Activated T-helper 9 cell treated with anti-CD3 and anti-CD28 coated beads, Interleukin-2, amount 50 U/mL, for 16 hours (primary cell): Measurements from ENCODE around the gene WASHC4.
"Not testable (repeated sequence)": the region's sequence is repeated elsewhere in the genome, so short reads cannot be mapped to it uniquely, and the experiment has no call there.

Experiments
- DNase-seq: peaks from one replicate; pipeline ENCODE4 v3.0.0-alpha.2; 2020; ENCODE audit warnings: low read depth

WASHC4 gene

DNA sequence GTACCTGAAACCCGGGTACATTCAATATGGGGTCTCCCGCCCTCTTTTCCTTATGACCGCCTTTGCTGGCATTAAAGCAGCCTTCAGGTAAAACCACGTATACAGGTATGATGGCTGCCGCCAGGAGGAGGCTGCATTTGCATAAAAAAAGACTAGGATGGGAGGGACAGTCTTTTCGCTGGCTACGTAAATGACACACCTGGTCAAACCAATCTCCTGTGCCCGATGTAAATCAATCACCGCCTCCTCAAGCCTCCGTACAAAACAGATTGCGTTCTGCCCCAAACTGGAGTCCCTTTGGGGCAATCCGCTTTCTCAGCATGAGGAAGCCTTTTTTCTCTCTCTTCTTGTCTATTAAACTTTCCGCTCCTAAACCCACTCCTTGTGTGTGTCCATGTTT lies 15.2 kb upstream of the WASHC4 start:
- DNase-seq, result no peak

GRCh38 chr12:105095338-105095737 lies 12.2 kb upstream of the WASHC4 start:
- not testable (repeated sequence) for DNase-seq

DNA sequence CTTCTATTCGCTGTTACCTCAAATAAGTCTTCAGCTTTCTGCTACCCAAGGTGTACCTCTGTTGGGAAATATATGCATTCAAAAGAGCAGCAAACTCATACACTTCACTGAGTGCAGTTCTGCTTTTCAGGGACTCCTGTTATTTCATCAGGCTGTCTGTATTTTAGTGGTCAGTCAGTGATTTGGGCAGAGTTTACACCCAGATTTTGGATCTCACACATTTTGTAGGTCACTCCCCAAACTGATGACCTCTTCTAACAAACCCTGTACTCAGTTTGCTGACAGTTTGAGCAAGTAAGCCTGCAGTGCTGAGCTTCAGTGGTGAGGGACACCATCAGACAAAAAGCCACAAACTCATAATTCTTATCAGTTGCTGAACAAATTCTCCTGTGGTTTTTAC lies 8.2 kb upstream of the WASHC4 start:
- no peak for DNase-seq

DNA sequence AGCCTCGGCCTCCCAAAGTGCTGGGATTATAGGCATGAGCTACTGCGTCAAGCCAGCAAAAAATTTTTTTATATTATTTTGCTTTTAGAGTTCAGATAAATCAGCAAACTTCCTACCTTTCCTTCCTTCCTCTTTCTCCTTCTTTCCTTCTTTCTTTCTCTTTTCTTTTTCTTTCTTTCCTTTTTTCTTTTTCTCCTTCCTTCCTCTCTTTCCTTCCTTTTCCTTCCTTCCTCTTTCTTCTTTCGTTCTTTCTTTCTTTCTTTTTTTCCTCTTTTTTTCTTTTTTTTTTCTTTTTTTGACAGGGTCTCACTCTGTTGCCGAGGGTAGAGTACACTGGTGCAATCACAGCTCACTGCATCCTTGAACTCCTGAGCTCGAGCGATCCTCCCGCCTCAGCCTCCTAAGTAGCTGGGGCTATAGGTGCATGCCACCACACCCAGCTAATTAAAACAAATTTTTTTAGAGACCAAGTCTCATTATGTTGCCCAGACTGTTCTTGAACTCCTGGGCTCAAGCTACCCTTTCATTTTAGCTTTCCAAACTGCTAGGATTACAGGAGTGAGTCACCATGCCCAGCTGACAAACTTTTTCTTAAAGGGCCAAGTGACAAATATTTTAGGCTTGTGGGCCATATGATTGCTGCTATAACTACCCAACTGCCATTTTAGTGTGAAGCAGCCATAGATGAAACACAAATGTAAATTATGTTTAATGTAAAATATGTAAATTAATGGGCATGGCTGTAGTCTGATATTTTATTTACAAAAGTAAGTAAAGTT lies 7.1 kb upstream of the WASHC4 start:
- DNase-seq, result no peak

- no peak for DNase-seq
Observed at GRCh38 chr12:105100998-105101397, 6.5 kb upstream of the WASHC4 start.

GRCh38 chr12:105102673-105103072 lies 4.9 kb upstream of the WASHC4 start:
- no peak for DNase-seq

- DNase-seq, result no peak
Observed at GRCh38 chr12:105104762-105105161, 2.8 kb upstream of the WASHC4 start.

GRCh38 chr12:105106621-105107020 lies 910 bp upstream of the WASHC4 start:
- DNase-seq, result no peak

DNA sequence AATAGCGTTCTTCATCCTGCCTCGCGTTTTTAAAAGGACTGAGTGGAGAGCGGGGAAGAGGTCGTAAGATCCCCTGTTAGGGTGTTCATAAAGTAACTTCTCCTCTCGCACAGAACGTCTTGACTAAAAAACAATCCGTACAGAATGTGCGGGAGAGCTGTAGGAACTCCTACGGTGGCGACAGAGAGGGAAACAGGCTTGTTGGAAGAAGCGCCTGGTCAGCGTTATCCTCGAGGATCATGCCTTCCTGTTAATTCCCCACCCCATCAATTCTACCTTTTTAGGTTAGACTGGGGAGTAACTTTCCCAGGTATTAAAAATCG lies 399 bp upstream of the WASHC4 start:
- no peak for DNase-seq

- no peak for DNase-seq
Observed at GRCh38 chr12:105109465-105110212, 2.1 kb downstream of the WASHC4 start.

DNA sequence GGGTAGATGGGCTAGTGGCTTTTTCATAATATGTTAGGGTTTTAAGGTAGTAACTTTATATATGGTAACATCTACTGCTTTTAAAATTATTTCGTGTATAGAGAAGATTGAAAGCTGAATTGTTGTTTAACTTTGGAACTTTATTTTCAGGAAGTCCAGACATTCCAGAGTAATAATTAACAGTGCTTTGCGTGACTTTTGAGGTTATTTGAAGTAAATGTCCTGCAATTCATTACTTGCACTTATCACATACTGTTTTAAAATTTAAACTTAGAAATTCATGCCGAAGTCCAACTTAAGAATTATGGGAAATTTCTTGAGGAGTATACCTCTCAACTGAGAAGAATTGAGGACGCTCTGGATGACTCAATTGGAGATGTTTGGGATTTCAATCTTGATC lies 3.3 kb downstream of the WASHC4 start:
- DNase-seq, result no peak

- no peak for DNase-seq
Observed at GRCh38 chr12:105113094-105113493, 5.6 kb downstream of the WASHC4 start.

- no peak for DNase-seq
Observed at GRCh38 chr12:105116969-105117368, 9.4 kb downstream of the WASHC4 start.

GRCh38 chr12:105120551-105120950 lies 13.0 kb downstream of the WASHC4 start:
- no peak for DNase-seq

- DNase-seq, result no peak
Observed at GRCh38 chr12:105138248-105138647, 30.7 kb downstream of the WASHC4 start.

GRCh38 chr12:105141320-105141922 lies 33.9 kb downstream of the WASHC4 start:
- no peak for DNase-seq

- DNase-seq, result no peak
Observed at GRCh38 chr12:105142259-105142658, 34.7 kb downstream of the WASHC4 start.

- no peak for DNase-seq
Observed at GRCh38 chr12:105156260-105156659, 48.7 kb downstream of the WASHC4 start.

DNA sequence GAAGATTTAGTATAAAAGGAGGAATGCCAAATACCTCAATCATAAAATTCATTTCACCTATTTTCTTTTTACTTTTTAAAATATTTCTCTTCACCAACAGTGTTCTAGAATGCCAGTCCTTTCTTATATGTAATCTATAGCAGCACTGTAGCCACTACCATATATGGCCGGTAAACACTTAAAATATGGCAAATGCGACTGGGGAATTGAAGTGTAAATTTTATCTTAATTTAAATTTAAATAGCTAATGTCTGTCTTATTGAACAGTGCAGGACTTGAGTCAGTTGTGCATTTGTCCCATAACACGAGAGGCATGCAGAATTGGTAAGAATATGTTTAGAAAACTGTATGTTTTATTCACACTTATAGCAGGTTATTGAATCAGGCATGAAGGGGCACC lies 50.1 kb downstream of the WASHC4 start:
- DNase-seq, result no peak

GRCh38 chr12:105158876-105159275 lies 51.3 kb downstream of the WASHC4 start:
- DNase-seq, result no peak

DNA sequence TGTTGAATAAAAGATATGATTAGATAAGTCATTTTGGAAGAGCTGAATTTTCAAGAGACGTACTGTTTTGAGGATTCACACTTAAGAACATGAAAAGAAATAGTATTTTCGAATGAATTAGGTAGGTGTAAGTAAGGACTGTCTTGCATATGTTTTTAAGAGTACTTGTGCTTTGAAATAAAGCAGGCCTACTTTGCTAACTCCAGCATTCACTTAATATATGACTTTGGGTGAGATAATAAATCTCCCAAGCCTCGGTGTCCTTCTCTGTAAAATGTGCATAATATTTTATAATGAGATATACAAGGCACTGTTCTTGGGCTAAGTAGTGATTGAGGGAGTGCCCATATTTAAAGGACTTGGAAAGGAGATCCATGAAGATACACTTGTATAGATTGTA lies 54.6 kb downstream of the WASHC4 start:
- no peak for DNase-seq

DNA sequence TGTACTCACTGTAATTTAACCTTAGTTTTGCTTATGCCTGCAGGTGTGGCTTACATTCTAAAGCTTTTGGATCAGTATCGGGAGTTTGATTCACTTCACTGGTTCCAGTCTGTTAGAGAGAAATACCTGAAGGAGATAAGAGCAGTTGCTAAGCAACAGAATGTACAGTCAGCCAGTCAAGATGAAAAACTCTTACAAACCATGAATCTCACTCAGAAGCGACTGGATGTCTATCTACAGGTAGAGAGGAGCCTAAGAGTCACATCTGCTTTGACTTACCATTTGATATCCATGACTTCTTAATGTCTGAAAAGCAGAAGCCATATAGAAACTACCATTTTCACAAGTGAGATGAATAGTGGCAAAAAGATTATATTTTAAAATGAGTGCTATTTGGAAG lies 56.5 kb downstream of the WASHC4 start:
- DNase-seq, result no peak

DNA sequence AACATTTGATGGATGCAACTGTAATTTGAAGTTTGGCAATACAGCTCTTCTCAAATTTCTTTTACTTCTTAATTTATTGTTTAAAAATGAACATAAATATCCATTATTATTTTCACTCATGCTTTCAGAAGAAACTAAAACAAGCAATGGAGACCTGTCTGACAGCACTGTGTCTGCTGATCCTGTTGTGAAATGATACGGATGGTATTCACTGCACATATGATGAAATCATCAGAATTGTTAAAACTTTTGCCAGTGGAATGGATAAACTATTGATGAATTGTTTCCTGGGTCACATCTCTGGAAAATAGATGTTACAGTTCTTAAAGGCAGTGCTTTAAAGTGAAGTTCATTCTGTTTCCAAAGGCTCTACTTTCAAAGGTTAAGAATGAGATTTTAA lies 59.2 kb downstream of the WASHC4 start:
- DNase-seq, result no peak
